IPS-NIHi7 (cell line): ENCODE data around the gene ALK.
"Not testable (repeated sequence)": the region's sequence is repeated elsewhere in the genome, so short reads cannot be mapped to it uniquely, and the experiment has no call there.

Experiments used
- DNase-seq: peaks from one replicate; pipeline ENCODE4 v3.0.0; 2012; ENCODE audit warnings: mixed read lengths; ENCODE audit errors: extremely low spot score

The ALK gene

DNA sequence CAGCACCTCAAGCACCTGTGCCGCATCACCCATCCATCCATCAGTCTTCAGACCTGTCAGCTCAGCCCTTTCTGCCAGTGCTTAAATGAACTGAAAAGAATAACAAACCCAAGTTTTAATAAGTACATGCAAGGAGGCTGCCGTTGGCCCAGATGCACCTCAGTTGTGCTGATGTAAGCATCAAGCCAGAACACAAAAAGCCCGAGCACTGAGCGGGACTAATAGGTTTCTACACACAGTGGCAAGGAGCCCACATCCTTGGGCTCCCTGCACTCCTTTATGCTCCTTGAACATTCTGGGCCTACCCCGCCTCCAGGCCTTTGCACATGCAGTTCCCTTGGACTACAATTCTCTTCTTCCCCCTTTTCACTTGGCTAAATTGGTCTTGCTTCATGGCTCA lies 165.6 kb downstream of the ALK start:
- DNase-seq = no peak

- DNase-seq = no peak
Observed at GRCh38 chr2:29755233-29755632, 166.2 kb downstream of the ALK start.

DNA sequence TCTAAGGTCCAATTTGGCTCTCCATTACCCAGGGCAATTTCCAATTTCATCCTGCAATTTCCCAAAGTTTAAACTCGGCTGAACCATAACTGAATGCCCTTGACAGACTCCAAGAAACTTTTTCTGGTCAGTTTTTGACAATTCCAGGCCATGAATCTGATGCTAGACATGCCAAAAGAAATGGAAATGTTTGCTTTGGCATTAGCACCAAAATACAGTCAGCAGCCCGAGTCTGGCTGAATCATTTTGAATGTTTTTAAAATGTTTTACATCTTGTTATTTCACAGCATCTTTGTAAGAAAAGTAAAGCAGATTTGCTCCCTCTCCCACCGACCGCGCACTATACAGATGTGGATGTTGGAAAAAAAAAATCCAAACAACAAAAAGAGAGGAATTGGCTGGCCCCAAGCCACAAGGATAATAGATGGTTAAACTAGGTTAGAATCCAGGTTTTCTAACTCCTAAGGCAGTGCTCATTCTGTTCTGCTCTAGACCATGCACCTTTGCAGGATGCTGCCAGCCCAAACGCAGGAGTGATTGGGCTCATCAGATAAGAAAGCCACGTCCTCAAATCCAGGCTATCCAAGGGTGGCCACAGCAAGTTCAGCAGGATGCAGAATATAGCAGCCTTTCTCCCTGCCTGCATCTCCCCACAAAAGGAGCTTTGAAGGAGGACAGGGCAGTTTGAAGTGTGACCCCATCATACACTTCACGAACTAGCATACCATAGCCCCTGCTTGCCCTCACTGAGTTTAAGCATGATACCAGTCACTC lies 167.5 kb downstream of the ALK start:
- DNase-seq = no peak

DNA sequence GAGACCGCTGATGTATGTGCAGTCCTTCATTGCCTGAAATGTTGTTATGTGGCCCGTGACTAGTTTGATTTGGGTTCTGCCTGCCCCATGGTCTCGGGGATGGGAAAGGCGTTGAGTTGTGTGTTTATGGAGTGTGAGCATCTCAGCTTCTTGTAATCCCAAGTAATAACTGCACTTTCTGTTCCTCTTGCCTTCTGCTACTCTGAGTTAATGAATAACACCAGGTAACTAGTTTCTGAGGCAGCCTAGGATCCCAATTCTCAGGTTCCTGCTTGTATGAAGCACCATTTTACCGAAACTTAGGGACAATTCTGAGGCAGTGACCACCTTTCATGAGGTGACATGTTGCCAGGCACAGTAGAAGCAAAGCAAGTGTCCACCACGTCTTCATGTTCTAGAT lies 170.0 kb downstream of the ALK start:
- DNase-seq = no peak

DNA sequence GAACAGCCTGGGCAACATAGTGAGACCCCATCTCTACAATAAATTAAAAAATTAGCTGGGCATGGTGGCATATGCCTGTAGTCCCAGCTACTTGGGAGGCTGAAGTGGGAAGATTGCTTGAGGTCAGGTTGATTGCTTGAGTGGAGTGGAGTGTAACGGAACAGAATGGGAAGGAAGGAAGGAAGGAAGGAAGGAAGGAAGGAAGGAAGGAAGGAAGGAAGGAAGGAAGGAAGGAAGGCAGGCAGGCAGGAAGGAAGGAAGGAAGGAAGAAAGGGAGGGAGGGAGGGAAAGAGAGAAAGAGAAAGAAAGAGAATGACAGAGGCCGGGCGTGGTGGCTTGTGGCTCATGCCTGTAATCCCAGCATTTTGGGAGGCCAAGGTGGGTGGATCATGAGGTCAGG lies 170.9 kb downstream of the ALK start:
- not testable (repeated sequence) for DNase-seq

- DNase-seq = no peak
Observed at GRCh38 chr2:29749843-29750242, 171.5 kb downstream of the ALK start.

- no peak for DNase-seq
Observed at GRCh38 chr2:29749041-29749440, 172.3 kb downstream of the ALK start.

DNA sequence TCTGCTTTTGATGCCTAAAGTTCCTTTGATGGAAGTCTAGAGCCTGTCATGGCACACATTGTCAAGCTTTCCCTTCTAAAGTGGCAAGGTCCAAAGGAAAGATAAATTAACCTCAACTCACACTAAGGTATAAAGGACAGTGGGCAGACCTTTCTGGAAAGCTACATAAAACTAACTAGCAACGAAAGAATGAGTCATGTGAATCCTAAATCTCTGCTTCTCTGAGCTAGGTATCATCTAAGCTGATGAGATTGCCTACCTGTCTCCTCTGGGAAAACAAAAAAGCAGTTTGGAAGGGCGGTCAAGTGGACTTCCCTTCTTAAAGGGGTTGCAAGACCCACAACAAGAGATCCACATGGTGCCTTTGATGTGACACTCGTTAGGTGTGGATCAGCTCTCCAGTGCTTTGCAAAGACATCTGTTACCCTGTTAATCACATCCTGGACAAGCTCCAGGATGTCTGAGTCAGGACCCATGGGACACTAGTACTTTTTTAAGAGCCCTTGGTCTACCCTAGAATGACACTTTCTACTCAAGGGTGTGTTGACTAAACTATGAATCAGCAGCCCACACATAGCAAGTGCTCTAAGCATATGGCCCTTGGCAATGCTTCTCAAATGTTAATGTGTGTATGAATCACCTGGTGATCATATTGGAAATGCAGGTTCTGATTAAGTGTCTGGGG lies 173.5 kb downstream of the ALK start:
- no peak for DNase-seq

DNA sequence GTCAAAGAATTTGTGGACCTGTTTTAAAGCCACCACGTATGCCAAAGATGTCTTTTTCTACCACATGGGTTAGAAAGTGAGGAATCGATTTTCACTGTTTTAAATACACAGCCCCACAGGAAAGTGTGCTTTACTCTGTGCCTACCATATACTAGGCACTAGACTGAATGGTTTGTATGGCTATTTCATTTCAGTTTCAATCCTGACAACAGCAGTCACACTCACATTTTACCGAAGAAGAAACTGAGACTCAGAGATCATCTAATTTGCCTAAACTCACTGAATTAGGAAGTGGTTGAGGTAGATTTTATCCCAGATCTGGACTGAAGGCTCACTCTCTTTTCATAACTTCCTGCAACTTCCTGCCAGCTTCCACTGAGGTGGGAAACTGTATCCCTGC lies 176.4 kb downstream of the ALK start:
- DNase-seq = no peak

DNA sequence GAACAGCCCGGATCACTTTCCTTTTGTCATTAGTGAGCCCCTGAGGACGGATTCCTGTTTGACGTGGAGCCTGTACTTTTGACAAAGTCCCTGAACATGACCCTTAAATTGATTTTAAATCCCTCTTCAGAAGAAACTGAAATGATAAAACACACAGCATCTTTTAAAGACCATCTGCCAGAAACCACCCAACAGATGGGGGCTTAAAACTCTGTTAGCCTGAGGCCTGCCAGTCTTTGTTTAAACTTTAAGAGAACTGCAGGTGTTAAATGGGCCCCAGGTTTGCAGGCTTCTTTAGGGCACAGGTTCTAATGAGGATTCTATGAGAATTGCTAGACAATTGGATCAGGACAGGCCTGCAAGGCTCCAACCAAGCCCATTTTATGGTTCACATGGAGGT lies 177.9 kb downstream of the ALK start:
- DNase-seq = no peak

GRCh38 chr2:29742656-29743055 lies 178.7 kb downstream of the ALK start:
- no peak for DNase-seq

DNA sequence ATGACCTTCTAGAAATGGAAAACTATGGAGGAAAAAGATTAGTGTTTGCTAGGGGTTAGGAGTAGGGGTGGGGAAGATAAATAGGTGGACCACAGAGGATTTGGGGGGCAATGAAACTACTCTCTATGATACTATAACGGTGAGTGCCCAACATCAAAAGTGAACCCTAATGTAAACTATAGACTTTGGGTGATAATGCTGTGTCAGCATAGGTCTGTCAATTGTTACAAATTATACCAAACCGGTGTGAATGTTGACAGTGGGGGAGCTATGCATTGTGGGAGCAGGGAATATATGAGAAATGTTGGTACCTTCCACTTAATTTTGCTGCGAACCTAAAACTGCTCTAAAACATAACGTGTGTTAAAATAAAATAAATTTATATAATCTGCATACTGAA lies 180.3 kb downstream of the ALK start:
- no peak for DNase-seq

GRCh38 chr2:29733965-29734364 lies 187.4 kb downstream of the ALK start:
- DNase-seq = no peak

- no peak for DNase-seq
Observed at GRCh38 chr2:29733213-29733612, 188.2 kb downstream of the ALK start.

GRCh38 chr2:29731948-29732347 lies 189.4 kb downstream of the ALK start:
- no peak for DNase-seq

DNA sequence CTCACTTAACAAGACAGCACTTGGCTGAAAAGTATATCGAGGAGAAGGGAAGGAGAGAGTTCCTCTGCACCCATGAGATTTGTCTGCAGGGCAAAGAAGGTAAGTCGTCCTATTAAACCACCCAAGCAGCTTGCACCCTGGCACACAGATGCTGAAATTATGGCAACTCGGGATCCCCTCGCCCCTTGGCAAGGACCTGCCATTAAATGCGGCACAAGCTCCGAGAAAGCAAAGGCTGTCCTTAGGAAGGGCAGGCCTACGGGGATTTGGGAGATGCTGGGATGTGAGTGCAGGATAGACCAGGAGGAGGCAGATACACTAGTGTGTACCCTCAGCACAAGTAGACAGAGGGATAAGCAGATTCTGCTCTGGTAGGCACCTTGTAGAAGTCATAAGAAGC lies 191.5 kb downstream of the ALK start:
- no peak for DNase-seq

DNA sequence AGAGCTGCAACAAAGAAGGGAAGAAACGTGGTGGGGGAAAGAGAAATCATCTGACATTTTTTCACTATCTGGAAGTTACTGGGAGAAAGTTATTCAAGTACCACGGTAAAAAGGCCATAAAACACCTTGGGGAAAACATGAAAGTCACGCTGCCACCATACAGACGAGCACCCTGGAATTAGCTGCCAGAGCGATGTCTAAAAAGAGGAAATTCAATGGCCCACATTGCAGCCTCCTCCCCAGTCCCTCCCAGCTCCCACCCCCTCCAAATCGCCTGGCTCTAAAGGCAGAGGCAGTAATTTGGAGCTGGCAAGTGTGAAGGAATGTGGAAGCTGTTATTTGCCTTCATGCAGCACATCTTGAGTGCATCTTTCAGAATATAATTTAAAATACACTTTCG lies 192.0 kb downstream of the ALK start:
- no peak for DNase-seq

GRCh38 chr2:29726976-29727375 lies 194.4 kb downstream of the ALK start:
- DNase-seq = no peak

- DNase-seq = no peak
Observed at GRCh38 chr2:29725610-29726009, 195.8 kb downstream of the ALK start.

- no peak for DNase-seq
Observed at GRCh38 chr2:29724282-29724681, 197.1 kb downstream of the ALK start.

DNA sequence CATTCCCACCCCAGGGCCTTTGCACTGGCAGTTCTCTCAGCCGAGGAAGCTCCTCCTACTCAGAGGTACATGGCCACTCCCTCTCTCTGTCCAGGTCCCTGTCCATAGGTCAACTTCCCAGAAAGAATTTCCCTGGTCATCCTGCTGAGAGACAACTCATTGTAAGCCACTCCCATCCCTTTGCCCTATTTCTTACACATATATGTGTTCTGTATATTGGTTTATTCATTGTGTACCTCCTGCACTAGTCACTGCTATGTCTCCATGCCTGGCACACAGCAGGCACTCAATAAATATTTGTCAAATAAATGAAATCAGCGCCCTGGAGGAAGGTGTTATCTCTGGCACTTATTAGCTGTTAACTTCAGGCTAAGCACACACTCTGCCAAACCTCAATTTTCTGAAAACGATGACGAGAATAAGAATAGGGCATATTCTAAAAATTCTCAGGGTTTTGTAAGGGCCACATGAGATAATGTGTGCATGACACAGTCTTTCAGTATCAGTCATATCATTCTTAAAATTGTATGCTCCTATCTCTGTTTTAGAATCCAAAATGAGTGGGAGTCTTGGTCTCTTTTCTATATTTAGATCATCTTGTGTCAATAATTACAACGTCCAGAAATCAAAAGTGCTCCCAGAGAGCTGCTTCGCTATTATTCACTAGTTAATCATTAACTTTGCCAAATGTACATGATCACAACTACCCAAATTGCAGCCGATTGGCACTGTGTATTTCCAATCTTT lies 198.0 kb downstream of the ALK start:
- DNase-seq = no peak

- DNase-seq = no peak
Observed at GRCh38 chr2:29719639-29720038, 201.7 kb downstream of the ALK start.
